D341Med (cell line): ENCODE measurements around the gene ACSS1.

ENCODE experiments used
- DNase-seq: peaks from one replicate; pipeline ENCODE4 v3.0.0; 2012; ENCODE audit warnings: low spot score

ACSS1 gene

GRCh38 chr20:25078662-25079061 lies 20.7 kb upstream of the ACSS1 start:
- no peak for DNase-seq

- DNase-seq = peak; percentile 60
These were observed 19.8 kb upstream of the ACSS1 start for GRCh38 chr20:25077610-25078169.

- no peak for DNase-seq
These were observed 19.0 kb upstream of the ACSS1 start for GRCh38 chr20:25076731-25077609.

GRCh38 chr20:25076201-25076600 lies 18.3 kb upstream of the ACSS1 start:
- no peak for DNase-seq

GRCh38 chr20:25073544-25073943 lies 15.6 kb upstream of the ACSS1 start:
- DNase-seq = no peak

GRCh38 chr20:25072226-25072811 lies 14.4 kb upstream of the ACSS1 start:
- no peak for DNase-seq

GRCh38 chr20:25071734-25072133 lies 13.8 kb upstream of the ACSS1 start:
- DNase-seq = no peak

- DNase-seq = no peak
These were observed 13.0 kb upstream of the ACSS1 start for GRCh38 chr20:25070821-25071473.

GRCh38 chr20:25067102-25067987 lies 9.4 kb upstream of the ACSS1 start:
- no peak for DNase-seq

GRCh38 chr20:25066386-25066785 lies 8.4 kb upstream of the ACSS1 start:
- no peak for DNase-seq

- DNase-seq = peak; percentile 65
These were observed 7.8 kb upstream of the ACSS1 start for GRCh38 chr20:25065625-25066338.

- no peak for DNase-seq
These were observed 7.2 kb upstream of the ACSS1 start for GRCh38 chr20:25065072-25065624.

GRCh38 chr20:25064561-25065071 lies 6.7 kb upstream of the ACSS1 start:
- no peak for DNase-seq

- no peak for DNase-seq
These were observed 6.0 kb upstream of the ACSS1 start for GRCh38 chr20:25063981-25064380.

- no peak for DNase-seq
These were observed 5.6 kb upstream of the ACSS1 start for GRCh38 chr20:25063546-25063945.

GRCh38 chr20:25062841-25063240 lies 4.9 kb upstream of the ACSS1 start:
- no peak for DNase-seq

- no peak for DNase-seq
These were observed 4.0 kb upstream of the ACSS1 start for GRCh38 chr20:25061821-25062530.

GRCh38 chr20:25061103-25061799 lies 3.3 kb upstream of the ACSS1 start:
- no peak for DNase-seq

- no peak for DNase-seq
These were observed 2.0 kb upstream of the ACSS1 start for GRCh38 chr20:25059866-25060465.
